ES-I3 (cell line): Measurements from ENCODE around the gene ZDHHC1.
"Not testable (repeated sequence)": the region's sequence is repeated elsewhere in the genome, so short reads cannot be mapped to it uniquely, and the experiment has no call there.

Experiments
- H3K36me3 ChIP-seq: 2 replicates; pipeline ENCODE4 v1.6.1; 2013; ENCODE audit warnings: mild to moderate bottlenecking, low read length, control low read depth, moderate library complexity; ENCODE audit not compliant: insufficient read depth
- H3K4me1 ChIP-seq: 2 replicates; pipeline ENCODE4 v1.6.1; 2013; ENCODE audit warnings: mild to moderate bottlenecking, control low read depth, low read length; ENCODE audit not compliant: insufficient read depth
- H3K9ac ChIP-seq: 2 replicates; pipeline ENCODE4 v1.6.1; 2013; ENCODE audit warnings: low read depth, mild to moderate bottlenecking, low read length, moderate library complexity
- H3K9me3 ChIP-seq: 2 replicates; pipeline ENCODE4 v1.6.1; 2013; ENCODE audit warnings: mild to moderate bottlenecking, low read length, moderate library complexity; ENCODE audit not compliant: control insufficient read depth, insufficient read depth

Gene ZDHHC1

GRCh38 chr16:67415421-67415820, 856 bp downstream of the ZDHHC1 start:
- H3K4me1 ChIP-seq, H3K36me3 ChIP-seq: not testable (repeated sequence)
- H3K9ac ChIP-seq = peak overlapping the region; percentile 74; the same call in 1 of the 2 replicates

GRCh38 chr16:67413978-67414911, 2.0 kb downstream of the ZDHHC1 start:
- no peaks in the 10 kb centered on the region for H3K36me3 ChIP-seq

More at GRCh38 chr16:67415421-67415820, 856 bp downstream of the ZDHHC1 start:
- not testable (repeated sequence) for H3K9me3 ChIP-seq

GRCh38 chr16:67412294-67412693, 4.0 kb downstream of the ZDHHC1 start:
- Histone ChIP-seq H3K4me1 (peaks cover 14% of the 10 kb centered on the region), H3K36me3 (no peaks in the 10 kb centered on the region), H3K9ac (no peak overlapping the region), H3K9me3 (no peaks in the 10 kb centered on the region)

More at GRCh38 chr16:67413978-67414911, 2.0 kb downstream of the ZDHHC1 start:
- H3K9me3 ChIP-seq = no peaks in the 10 kb centered on the region
- peaks cover 8% of the 10 kb centered on the region for H3K4me1 ChIP-seq
- H3K9ac ChIP-seq = no peak overlapping the region

DNA sequence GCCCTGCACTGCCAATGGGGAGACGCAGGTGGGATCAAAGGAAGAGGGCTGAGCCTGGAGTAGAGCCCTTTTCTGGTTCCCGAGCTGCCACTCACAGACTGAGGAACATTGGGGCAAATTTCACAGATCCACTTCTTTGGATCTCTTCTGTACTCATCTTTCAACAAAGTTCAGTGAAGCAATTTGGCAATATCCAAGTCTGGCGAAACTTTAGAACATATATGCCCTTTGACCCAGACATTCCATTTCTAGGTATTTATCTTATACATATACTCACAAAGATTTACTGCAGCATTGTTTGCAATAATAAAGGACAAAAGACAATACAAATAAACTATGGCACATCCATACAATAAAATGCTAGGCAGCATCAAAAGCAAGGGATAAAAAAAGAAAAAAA, 4.9 kb downstream of the ZDHHC1 start:
- no peaks in the 10 kb centered on the region for H3K36me3 ChIP-seq
- H3K9me3 ChIP-seq = no peaks in the 10 kb centered on the region
- no peak overlapping the region for H3K9ac ChIP-seq
- H3K4me1 ChIP-seq = peaks cover 23% of the 10 kb centered on the region

DNA sequence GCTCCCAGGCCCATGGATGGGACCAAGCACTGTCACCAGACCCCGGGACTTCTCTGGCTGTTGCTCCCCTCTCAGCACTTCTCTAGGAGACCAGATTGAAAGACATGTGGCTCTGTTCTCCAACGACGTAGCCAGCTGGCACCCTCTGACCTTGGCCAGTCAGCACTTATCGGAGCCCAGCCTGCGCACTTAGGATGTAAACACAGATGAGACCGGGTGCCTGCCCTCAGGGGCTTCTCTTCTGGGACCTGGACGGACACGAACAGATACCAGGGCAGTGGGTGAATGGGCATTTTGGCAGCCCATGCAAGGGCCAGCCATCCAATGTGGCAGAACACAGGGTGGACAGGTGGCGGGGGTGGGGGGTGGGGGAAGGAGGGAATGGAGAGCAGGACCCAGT, 6.6 kb downstream of the ZDHHC1 start:
- no peaks in the 10 kb centered on the region for H3K36me3 ChIP-seq
- H3K9ac ChIP-seq = no peak overlapping the region
- H3K9me3 ChIP-seq = no peaks in the 10 kb centered on the region
- peaks cover 29% of the 10 kb centered on the region for H3K4me1 ChIP-seq

DNA sequence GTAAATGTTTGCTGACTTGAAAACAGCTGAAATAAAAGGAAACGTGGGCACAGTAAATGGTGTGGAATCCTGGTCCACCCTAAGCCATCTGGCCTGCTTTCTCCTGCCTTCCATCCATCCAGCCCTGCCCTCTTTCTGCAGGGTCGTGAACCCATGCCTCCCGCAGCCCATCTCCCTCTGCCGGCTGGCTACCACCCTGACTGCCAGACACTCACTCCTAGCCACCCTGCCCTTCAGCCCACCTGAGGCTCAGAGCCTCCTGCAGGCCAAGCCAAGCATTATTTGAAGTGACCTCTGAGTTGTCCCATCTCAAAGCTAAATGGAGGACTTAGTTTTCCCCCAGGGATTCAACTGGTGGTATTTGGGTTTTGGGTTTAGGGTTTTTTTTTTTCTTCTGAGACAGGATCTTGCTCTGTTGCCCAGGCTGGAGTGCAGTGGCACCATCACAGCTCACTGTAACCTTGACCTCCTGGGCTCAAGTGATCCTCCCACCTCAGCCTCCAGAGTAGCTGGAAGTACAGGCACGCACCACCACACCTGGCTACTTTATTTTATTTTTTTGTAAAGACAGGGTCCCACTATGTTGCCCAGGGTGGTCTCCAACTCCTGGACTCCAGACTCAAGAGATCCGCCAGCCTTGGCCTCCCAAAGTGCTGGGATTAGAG, 8.4 kb downstream of the ZDHHC1 start:
- Histone ChIP-seq H3K36me3 (no peaks in the 10 kb centered on the region), H3K9ac (no peak overlapping the region), H3K4me1 (peaks cover 21% of the 10 kb centered on the region), H3K9me3 (no peaks in the 10 kb centered on the region)

DNA sequence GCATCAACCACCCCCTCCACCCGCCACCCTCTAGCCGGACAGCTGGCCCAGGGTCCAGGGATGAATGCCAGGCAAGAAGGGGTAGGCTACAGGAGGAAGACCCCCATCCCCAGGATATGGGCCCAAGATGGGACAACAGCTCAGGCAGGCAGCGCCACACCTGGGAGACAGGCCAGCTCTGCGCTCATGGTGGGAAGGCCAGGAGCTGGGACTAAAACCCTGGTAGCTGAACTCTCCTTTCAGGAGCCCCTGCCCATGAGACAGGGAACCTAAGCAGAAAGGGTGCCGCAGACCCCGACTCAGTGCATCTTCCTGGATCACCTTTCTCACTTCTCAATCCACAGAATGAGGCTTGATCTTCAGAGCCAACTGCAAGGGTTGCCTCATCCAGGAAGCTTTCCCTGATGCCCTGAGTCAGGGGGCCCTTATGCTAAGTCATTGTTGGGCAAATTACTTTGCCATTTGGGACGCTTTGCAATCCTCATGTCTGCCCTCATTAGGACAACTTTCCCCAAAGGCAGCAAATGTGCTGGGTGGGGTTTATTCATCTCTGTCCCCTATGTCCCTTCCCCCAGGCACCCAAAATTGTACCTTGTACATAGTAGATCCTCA, 9.0 kb downstream of the ZDHHC1 start:
- H3K9ac ChIP-seq = no peak overlapping the region

GRCh38 chr16:67406111-67406971, 9.9 kb downstream of the ZDHHC1 start:
- no peaks in the 10 kb centered on the region for H3K36me3 ChIP-seq
- H3K9ac ChIP-seq = no peak overlapping the region
- no peaks in the 10 kb centered on the region for H3K9me3 ChIP-seq
- peaks cover 21% of the 10 kb centered on the region for H3K4me1 ChIP-seq

More for the DNA sequence above, 9.0 kb downstream of the ZDHHC1 start:
- no peaks in the 10 kb centered on the region for H3K36me3 ChIP-seq
- no peaks in the 10 kb centered on the region for H3K9me3 ChIP-seq
- peaks cover 21% of the 10 kb centered on the region for H3K4me1 ChIP-seq

DNA sequence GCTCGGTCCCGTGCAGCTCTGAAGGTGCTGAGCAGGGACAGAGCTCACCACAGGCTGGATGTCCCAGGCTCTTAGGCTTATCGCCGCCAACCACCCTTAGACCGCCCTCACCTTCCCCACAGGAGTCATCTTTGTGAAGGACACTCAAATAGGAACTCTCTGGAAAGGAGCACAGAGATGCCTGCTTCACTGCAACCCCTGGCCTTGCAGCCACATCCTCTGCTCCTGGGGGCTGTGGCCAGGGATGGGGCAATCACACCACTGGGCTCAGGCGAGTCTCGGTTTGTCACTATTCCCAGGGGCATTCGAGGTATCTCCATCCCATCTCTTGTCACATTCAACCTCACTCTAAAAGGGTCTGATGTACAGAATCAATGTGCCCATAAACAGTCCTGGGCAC, 10.9 kb downstream of the ZDHHC1 start:
- Histone ChIP-seq H3K4me1 (peaks cover 21% of the 10 kb centered on the region), H3K9me3 (no peaks in the 10 kb centered on the region), H3K9ac (no peak overlapping the region), H3K36me3 (no peaks in the 10 kb centered on the region)

DNA sequence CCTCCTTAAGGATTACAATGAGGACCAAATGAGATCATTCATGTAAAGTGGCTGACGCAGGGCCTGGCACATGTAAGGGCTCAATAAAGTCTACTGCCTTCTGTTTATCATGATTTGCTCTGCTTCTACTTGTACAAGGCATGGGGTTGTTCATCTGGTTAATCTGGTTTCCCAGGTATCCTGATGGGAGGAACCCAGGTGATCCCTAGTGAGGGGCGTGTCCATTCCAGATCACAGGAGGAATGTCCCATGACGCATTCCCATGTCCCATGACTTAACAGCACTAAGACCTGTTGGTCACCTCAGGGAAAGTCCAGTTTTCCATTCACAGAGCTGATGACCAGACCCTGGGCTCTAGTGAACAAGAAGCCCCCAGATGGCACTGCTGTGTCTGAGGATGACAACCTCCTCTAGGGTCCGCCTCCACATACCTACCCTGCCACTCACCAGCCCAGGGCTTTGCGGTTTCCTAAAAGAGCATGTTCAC, 11.5 kb downstream of the ZDHHC1 start:
- Histone ChIP-seq H3K4me1 (peaks cover 21% of the 10 kb centered on the region), H3K9ac (no peak overlapping the region), H3K36me3 (no peaks in the 10 kb centered on the region)

GRCh38 chr16:67403976-67404555, 12.2 kb downstream of the ZDHHC1 start:
- Histone ChIP-seq H3K9ac (no peak overlapping the region), H3K36me3 (no peaks in the 10 kb centered on the region), H3K4me1 (peaks cover 21% of the 10 kb centered on the region), H3K9me3 (no peaks in the 10 kb centered on the region)

More for the DNA sequence above, 11.5 kb downstream of the ZDHHC1 start:
- H3K9me3 ChIP-seq = no peaks in the 10 kb centered on the region

- no peaks in the 10 kb centered on the region for H3K9me3 ChIP-seq
- peaks cover 4% of the 10 kb centered on the region; the same call in 1 of the 2 replicates for H3K4me1 ChIP-seq
- H3K9ac ChIP-seq = no peak overlapping the region
- H3K36me3 ChIP-seq = no peaks in the 10 kb centered on the region
These were observed 15.4 kb downstream of the ZDHHC1 start for GRCh38 chr16:67400901-67401300.
